Measurements from ENCODE around the gene CCNK.

Gene CCNK

DNA sequence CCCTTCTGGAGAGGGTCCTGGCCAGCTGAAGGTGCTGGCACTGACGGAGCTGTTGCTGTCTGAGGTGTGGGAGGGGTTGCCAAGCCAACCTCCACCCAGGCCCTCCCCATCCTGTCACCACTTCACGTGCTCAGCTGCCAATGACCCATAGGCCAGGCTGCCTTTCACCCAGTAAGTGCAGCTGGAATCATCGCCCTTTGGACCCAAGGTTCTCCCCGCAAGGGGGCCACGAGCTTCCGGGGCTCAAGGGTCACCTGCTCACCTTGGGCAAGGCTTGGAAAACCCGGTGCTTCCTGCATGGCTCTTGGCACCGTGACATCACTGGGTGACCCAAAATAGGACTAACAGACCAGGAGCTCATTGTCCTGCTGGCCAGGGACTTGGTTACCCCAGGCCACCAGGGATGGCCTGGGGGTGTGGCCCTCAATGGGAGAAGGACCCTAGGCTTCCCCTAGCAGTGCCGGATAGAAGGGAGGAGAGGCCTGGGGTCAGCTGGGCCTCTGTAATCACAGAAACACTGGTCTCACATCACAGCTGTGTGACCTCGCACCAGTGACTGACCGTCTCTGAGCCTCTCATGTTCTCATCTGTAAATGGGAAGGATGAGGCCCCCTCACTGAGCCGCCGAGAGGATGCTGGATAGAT is 71.5 kb downstream of the CCNK start:
- no peak for TF ChIP-seq CTCF (IDR thresholded peaks at IDR 0.05; ENCODE audit: low read depth, low read length)
- H3K4me3 ChIP-seq (ENCODE audit: low read depth, low read length), result no peak overlapping the region

GRCh38 chr14:99554184-99554583 is 73.0 kb downstream of the CCNK start:
- no peak for TF ChIP-seq CTCF (IDR thresholded peaks at IDR 0.05; ENCODE audit: low read depth, low read length)
- H3K4me3 ChIP-seq (ENCODE audit: low read depth, low read length), result no peak overlapping the region

DNA sequence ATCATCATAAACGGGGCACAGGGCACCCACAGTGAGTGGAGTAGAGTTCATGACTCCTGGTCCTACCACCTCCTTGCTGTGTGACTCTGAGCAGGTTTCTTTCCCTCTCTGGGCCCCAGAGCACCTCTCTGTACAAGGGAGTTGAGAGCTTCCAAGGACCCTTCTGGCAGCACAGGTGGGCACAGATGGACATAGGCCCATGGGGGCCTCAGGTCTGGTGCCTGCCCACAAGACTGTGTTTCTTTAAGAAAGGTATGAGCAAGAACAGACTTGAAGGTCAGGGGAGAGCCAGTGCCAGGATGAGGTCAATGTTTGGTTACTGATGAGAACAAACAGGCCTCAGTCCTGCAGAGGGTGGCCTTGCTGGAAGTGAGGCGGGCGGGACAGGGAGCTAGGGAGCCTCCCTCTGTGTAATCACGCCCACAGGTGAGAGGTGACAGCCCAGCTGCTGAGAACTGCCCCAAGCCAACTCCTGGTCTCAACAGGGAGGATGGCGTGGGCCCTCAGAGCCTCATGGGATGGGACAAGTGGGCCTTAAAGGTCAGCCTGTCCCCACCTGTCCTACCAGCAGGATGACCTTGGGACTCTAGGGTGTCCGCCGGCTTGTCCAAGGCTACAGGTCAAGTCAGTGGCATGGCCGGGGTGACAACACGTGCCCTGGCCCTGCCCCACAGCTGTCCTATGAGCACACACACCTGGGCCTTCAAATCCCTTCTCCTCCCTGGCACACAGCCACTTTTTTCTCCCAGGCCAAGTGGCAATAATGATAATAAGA is 73.7 kb downstream of the CCNK start:
- no peak for TF ChIP-seq CTCF (IDR thresholded peaks at IDR 0.05; ENCODE audit: low read depth, low read length)
- H3K4me3 ChIP-seq (ENCODE audit: low read depth, low read length), result no peak overlapping the region

DNA sequence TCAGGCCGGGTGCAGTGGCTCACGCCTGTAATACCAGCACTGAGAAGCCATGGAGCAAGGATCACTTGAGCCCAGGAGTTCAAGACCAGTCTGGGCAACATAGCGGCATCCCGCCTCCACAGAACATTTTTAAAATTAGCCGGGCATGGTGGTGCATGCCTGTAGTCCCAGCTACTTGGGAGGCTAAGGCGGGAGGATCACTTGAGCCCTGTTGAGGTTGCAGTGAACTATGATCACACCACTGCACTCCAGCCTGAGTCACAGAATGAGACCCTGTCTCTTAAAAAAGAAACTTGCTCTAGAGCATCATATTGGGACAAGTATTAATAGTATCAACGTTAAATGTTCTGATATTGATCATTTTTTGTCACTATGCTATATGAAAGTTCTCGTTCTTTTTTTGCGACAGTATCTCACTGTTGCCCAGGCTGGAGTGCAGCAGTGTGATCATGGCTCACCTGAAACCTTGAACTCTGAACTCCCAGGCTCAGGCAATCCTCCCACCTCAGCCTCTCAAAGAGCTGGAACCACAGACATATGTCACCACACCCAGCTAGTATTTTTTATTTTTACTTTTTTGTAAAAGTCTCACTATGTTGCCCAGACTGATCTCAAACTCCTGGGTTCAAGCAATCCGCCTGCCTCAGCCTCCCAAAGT is 75.1 kb downstream of the CCNK start:
- no peak overlapping the region for H3K4me3 ChIP-seq (ENCODE audit: low read depth, low read length)
- no peak for TF ChIP-seq CTCF (IDR thresholded peaks at IDR 0.05; ENCODE audit: low read depth, low read length)

DNA sequence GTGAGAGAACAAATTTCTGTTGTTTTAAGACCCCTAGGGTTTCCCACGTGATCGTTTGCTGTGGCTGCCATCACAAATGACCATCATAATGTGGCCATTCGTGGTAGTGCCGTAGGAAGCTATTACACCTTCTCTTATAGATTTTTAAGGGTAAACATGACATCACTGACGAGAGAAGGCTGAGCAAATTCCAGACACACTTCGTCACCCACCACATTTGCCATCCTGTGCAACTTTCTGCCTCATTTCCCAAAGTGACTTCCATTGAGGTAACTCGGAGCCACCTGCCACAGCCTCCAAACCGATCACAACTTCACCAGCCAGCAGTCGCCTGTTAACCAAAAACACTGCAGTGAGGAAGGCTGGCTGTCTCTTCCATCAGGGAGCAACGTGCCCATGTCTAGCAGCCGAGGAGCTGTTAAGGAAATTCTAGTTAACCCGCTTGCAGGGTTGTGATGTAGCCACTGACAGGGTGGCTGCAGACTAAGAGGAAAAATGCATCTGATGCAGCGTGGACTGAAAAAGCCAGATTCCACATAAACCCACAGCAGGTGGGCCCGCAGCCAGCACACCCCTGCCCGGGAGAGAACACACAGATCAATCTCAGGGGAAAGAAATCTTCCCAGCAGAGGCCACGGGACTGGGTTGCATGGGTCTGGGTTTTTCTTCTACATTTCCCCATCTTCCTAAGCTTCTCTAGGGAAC is 78.2 kb downstream of the CCNK start:
- TF ChIP-seq CTCF (IDR thresholded peaks at IDR 0.05; ENCODE audit: low read depth, low read length), result no peak
- H3K4me3 ChIP-seq (ENCODE audit: low read depth, low read length), result no peak overlapping the region

GRCh38 chr14:99560403-99560802 is 79.2 kb downstream of the CCNK start:
- no peak overlapping the region for H3K4me3 ChIP-seq (ENCODE audit: low read depth, low read length)
- no peak for TF ChIP-seq CTCF (IDR thresholded peaks at IDR 0.05; ENCODE audit: low read depth, low read length)
